Astrocyte (in vitro differentiated cells and primary cell): ENCODE results near the gene UNKL. TPM values are rescaled to one million over a fixed set of nuclear protein-coding genes. Genes with fewer than 3 reads are reported as not detected.

ENCODE experiments used
- DNase-seq: peaks from one replicate; pipeline ENCODE4 v3.0.0-alpha.2; 2010; ENCODE audit warnings: low read depth
- FAIRE-seq: peaks from 2 replicates; lab custom pipeline; 2011; peaks lifted over from hg19 to GRCh38; lab: Jason Lieb, UNC
- H2AFZ ChIP-seq: 2 replicates; pipeline ENCODE4 v1.6.0; 2012; ENCODE audit warnings: low read depth, low read length, inconsistent platforms
- H3K27ac ChIP-seq: 2 replicates; pipeline ENCODE4 v1.5.1; 2011; ENCODE audit warnings: low read depth, low read length, inconsistent platforms
- H3K27me3 ChIP-seq: 2 replicates; pipeline ENCODE4 v1.6.0; 2011; ENCODE audit warnings: low read length, inconsistent platforms; ENCODE audit not compliant: insufficient read depth
- H3K36me3 ChIP-seq: 2 replicates; pipeline ENCODE4 v1.5.1; 2011; ENCODE audit warnings: low read length, inconsistent platforms; ENCODE audit not compliant: insufficient read depth
- H3K4me1 ChIP-seq: 2 replicates; pipeline ENCODE4 v1.5.1; 2011; ENCODE audit warnings: low read length, inconsistent platforms; ENCODE audit not compliant: insufficient read depth
- H3K4me2 ChIP-seq: 2 replicates; pipeline ENCODE4 v1.6.0; 2012; ENCODE audit warnings: low read length, inconsistent platforms
- H3K4me3 ChIP-seq: 2 replicates; pipeline ENCODE4 v1.5.1; 2011; ENCODE audit warnings: low read depth, mild to moderate bottlenecking, low read length, inconsistent platforms; ENCODE audit not compliant: insufficient read depth
- H3K79me2 ChIP-seq: 2 replicates; pipeline ENCODE4 v1.6.0; 2012; ENCODE audit warnings: mild to moderate bottlenecking, low read length, inconsistent platforms; ENCODE audit not compliant: insufficient read depth
- H3K9ac ChIP-seq: 2 replicates; pipeline ENCODE4 v1.6.0; 2012; ENCODE audit warnings: mild to moderate bottlenecking, low read length, inconsistent platforms
- H3K9me3 ChIP-seq: 2 replicates; pipeline ENCODE4 v1.5.1; 2012; ENCODE audit warnings: low read depth, mild to moderate bottlenecking, low read length, inconsistent platforms; ENCODE audit not compliant: insufficient read depth
- H4K20me1 ChIP-seq: 2 replicates; pipeline ENCODE4 v1.6.0; 2012; ENCODE audit warnings: low read length, inconsistent platforms; ENCODE audit not compliant: insufficient read depth
- H3K27ac Mint-ChIP-seq: one replicate; pipeline ENCODE4 v1.8.0; 2021; ENCODE audit warnings: mild to moderate bottlenecking, mixed read lengths; ENCODE audit not compliant: unreplicated experiment
- H3K27me3 Mint-ChIP-seq: one replicate; pipeline ENCODE4 v1.8.0; 2021; ENCODE audit warnings: low read depth, mixed read lengths; ENCODE audit not compliant: unreplicated experiment
- H3K36me3 Mint-ChIP-seq: one replicate; pipeline ENCODE4 v1.8.0; 2021; ENCODE audit warnings: low read depth, mixed read lengths; ENCODE audit not compliant: unreplicated experiment
- H3K4me1 Mint-ChIP-seq: one replicate; pipeline ENCODE4 v1.8.0; 2021; ENCODE audit warnings: low read depth, mixed read lengths; ENCODE audit not compliant: unreplicated experiment
- H3K4me3 Mint-ChIP-seq: one replicate; pipeline ENCODE4 v1.8.0; 2021; ENCODE audit warnings: mild to moderate bottlenecking, moderate library complexity, mixed read lengths; ENCODE audit not compliant: unreplicated experiment
- H3K9me3 Mint-ChIP-seq: one replicate; pipeline ENCODE4 v1.8.0; 2021; ENCODE audit warnings: mild to moderate bottlenecking, mixed read lengths; ENCODE audit not compliant: unreplicated experiment
- CTCF ChIP-seq: IDR thresholded peaks from 2 replicates; pipeline ENCODE4 v1.5.1; 2011; ENCODE audit warnings: low read depth, mild to moderate bottlenecking, inconsistent platforms, low read length, moderate library complexity; ENCODE audit not compliant: insufficient read depth
- EZH2 ChIP-seq: IDR thresholded peaks from 2 replicates; pipeline ENCODE4 v1.6.1; 2012; ENCODE audit warnings: mild to moderate bottlenecking, low read length, inconsistent platforms; ENCODE audit not compliant: insufficient read depth
- total RNA-seq: library from RNA; stranded (reverse); gene quantifications from 2 replicates; pipeline ENCODE4 v1.2.1, GENCODE V29; 2021

UNKL gene
- total RNA-seq, 1 donor from 2014 or later: 10.7 TPM

DNA sequence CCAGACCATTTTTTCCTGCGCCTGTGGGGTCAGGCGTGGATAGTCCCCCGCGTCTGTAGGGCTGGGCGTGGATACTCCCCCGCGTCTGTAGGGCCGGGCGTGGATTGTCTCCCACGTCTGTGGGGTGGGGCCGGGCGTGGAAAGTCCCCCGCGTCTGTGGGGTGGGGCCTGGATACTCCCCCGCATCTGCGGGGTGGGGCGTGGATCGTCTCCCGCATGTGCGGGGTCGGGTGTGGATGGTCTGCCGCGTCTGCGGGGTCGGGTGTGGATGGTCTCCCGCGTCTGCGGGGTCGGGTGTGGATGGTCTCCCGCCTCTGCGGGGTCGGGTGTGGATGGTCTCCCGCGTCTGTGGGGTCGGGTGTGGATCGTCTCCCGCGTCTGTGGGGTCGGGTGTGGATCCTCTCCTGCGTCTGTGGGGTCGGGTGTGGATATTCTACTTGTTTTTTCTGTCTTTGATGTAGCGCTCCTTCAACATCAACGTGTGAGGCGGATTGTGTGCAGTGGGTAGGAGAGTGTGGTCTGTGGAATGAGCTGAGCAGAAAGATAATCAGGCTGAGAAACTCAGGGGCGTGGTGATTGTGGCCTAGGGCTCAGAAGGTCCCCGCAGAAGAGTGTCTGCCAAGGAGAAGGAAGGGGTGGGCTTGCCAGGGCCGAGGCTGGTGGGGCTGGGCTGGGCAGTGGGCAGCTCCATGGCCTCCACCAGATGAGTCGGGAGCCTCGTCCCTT lies 59.5 kb downstream of the UNKL start:
- H4K20me1 ChIP-seq: peaks cover 73% of the 10 kb centered on the region
- DNase-seq (no peak), FAIRE-seq (no peak)
- Mint-ChIP-seq H3K4me1 (peaks cover 11% of the 10 kb centered on the region), H3K36me3 (peaks cover 2% of the 10 kb centered on the region), H3K27ac (no peak overlapping the region), H3K9me3 (no peaks in the 10 kb centered on the region), H3K4me3 (no peak overlapping the region), H3K27me3 (no peaks in the 10 kb centered on the region)
- no peak overlapping the region for H3K27ac ChIP-seq
- H3K4me1 ChIP-seq: peaks cover 16% of the 10 kb centered on the region
- no peak overlapping the region for H3K4me2 ChIP-seq
- peaks cover 95% of the 10 kb centered on the region for H3K79me2 ChIP-seq
- TF ChIP-seq CTCF (no peak), EZH2 (no peak)
- H3K36me3 ChIP-seq: no peaks in the 10 kb centered on the region
- H3K27me3 ChIP-seq: no peaks in the 10 kb centered on the region
- no peak overlapping the region for H3K4me3 ChIP-seq
- H3K9ac ChIP-seq: no peak overlapping the region
- no peaks in the 10 kb centered on the region for H3K9me3 ChIP-seq
- H2AFZ ChIP-seq: no peak overlapping the region

- Mint-ChIP-seq H3K27ac (peak within 1 kb of the TSS; percentile 53), H3K9me3 (no peaks in the 10 kb centered on the region), H3K4me3 (peak within 1 kb of the TSS; percentile 96), H3K27me3 (no peaks in the 10 kb centered on the region), H3K4me1 (peaks cover 8% of the 10 kb centered on the region), H3K36me3 (no peaks in the 10 kb centered on the region)
- H4K20me1 ChIP-seq: peaks cover 49% of the 10 kb centered on the region
- peak within 1 kb of the TSS; percentile 93 for H3K4me3 ChIP-seq
- peak within 1 kb of the TSS; percentile 41 for H3K27ac ChIP-seq
- H3K9ac ChIP-seq: peak within 1 kb of the TSS; percentile 91
- H3K4me2 ChIP-seq: peak within 1 kb of the TSS; percentile 99
- H3K9me3 ChIP-seq: no peaks in the 10 kb centered on the region
- TF ChIP-seq EZH2 (no peak), CTCF (no peak)
- H3K27me3 ChIP-seq: no peaks in the 10 kb centered on the region
- peak; percentile 74 for DNase-seq
- no peak for FAIRE-seq
- H3K36me3 ChIP-seq: no peaks in the 10 kb centered on the region
- H3K79me2 ChIP-seq: peaks cover 70% of the 10 kb centered on the region
- peak within 1 kb of the TSS; percentile 92 for H2AFZ ChIP-seq
- H3K4me1 ChIP-seq: peaks cover 16% of the 10 kb centered on the region
Measured at GRCh38 chr16:1351582-1352362, 62.7 kb downstream of the UNKL start, which contains the start of the genes GNPTG and TSR3. Gene GNPTG (plus strand): TSS chr16:1351931. CDS start chr16:1351966, 35 bp downstream. Gene TSR3 (minus strand): TSS chr16:1351878. CDS start chr16:1351804, 74 bp downstream.
